NOMO-1 treated with DMSO at 0.1 percent for 48 hours (cell line): ENCODE measurements around the gene NMT1.
A peak's percentile ranks its signal among the peaks of the same experiment; 100 is the strongest.

Source experiments
- DNase-seq: peaks from one replicate; lab custom pipeline; 2025; ENCODE audit not compliant: unreplicated experiment; lab: John Stamatoyannopoulos, UW

The NMT1 gene

DNA sequence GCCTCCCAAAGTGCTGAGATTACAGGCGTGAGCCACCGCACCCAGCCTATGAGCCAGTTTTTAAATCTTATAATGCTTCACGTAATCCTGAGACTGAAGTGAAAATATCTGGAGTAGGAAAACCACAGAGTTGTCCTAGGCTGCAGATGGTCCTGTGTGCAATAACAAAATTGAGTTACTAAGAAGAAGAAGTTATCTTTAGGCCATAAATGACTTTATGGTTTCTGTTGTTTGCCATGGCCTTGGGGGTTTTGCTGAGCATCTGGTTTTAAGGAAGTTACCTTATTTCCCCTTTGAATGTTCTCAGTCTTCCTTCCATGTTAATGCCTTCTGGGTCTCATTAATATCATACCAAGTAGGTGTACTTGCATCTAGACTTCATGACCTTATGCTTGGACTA is 16.5 kb downstream of the NMT1 start:
- DNase-seq, result peak; percentile 96

DNA sequence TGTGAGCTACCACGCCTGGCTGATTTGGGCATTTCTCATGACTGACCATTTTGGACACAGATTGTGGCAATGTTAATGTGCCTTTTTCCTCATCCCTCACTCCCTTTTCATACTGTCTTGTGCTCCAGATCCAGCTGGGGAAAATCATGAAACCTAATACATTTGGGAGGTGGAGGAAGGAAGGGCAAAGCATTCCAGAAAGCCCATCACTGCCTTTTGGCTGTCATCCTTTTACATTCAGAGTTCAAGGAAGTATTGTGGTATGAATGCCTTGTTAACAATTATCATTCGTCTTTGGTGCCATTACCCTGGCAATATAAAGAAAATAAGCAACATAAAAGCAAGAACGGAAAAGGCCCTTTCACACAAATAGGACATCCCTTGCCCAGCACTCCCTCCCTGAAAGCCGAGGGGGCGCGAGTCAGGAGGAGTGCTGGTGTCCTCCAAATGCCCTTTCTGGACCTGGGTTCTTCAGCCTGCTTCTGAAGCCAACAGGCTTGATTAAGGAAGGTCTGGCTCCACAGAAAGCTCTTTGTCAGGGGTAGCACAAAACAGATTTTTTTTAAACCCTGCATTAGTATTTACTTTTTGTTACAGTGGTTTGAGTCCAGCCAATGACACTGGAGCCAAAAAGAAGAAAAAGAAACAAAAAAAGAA is 20.1 kb downstream of the NMT1 start:
- no peak for DNase-seq

GRCh38 chr17:45086391-45086790 is 25.3 kb downstream of the NMT1 start:
- DNase-seq, result no peak

DNA sequence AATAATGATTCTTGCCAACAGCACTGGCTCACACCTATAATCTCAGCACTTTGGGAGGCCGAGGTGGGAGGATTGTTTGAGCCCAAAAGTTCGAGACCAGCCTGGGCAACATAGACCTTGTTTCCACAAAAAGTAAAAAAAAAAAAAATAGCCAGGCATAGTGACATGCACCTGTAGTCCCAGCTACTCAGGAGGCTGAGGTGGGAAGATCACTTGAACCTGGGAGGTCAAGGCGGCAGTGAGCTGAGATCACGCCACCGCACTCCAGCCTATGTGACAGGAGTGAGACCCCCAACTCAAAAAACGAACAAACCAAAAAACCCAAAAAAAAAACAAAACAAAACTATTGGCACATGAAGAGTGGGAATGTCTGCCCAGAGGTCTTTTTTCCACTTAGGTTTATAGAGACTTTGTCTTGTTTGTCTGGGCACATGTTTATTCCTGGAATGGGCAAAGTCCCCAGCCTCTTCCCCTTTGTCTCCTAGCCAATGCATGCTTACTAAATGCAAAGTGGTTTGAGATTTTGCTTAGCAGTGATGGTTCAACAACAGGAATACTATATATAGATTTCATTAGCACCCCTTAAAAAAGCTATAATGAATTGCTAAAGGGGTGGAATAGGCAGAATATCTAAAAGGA is 25.9 kb downstream of the NMT1 start:
- no peak for DNase-seq

DNA sequence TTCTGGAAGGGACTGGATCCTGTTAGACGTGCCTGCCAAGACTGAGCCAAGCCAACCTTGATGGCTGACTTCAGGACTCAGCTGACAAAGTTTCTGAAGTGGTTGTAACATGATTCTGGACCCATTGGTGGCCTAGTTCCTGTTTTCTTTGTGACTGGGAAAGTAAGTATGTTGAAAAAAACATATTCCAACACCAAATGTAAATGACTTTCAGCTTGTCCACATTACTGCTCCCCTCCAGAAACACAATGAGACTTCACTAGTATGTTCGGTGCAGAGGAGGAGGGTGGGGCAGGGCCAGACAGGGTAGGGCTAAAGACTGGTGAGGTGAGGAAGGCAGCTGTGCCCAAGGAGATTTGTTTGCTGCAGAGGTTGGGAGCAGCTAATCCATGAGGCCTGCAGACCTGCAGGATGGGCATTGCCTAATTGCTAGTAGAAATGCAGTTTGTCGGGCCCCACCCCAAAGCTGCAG is 26.4 kb downstream of the NMT1 start:
- no peak for DNase-seq

DNA sequence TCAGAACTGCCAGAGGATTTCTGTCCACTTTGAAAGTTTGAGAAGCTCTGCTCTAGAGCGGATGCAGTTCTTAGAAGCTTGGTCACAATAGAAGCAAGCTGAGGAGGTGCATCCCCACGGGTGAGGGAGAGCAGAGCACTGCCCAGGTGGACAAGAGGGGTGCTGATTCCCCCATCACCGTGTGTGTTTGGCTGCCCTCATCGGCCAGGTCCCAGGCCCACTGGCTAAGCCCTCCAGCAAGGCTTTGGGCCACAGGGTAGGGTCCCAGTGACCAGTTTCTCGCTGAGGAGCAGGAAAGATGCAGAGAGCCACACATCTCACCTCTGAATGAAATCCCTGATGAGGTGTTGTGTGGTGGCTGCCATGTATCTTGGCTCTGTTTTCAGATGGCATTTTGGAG is 26.9 kb downstream of the NMT1 start:
- DNase-seq, result no peak

GRCh38 chr17:45088741-45089140 is 27.6 kb downstream of the NMT1 start:
- no peak for DNase-seq

GRCh38 chr17:45090711-45091110 is 29.6 kb downstream of the NMT1 start:
- no peak for DNase-seq

DNA sequence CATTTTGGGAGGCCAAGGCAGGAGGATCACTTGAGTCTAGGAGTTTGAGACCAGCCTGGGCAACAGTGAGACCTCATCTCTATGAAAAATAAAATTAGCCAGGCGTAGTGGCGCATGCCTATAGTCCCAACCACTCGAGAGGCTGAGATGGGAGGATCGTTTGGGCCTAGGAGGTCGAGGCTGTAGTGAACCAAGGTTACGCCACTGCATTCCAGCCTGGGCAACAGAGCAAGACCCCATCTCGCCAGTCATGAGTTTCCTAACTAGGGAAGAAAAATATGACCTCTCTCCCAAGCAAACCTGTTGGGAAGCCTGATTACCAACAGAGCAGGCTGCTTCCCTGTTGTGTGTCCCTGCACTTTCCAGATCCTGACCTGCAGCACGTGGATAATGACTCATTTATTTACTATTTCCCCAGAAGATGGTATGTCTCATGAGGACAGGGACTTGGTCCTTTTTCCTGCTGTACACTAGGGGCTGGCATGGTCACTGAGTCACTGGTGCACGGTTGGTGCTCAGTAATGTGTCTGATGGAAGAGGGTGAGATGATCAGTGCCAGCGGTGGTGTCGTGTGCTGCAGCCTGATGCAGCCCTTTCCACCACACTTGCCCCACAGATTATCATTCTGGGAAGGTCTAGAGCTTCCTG is 30.8 kb downstream of the NMT1 start:
- DNase-seq, result no peak

DNA sequence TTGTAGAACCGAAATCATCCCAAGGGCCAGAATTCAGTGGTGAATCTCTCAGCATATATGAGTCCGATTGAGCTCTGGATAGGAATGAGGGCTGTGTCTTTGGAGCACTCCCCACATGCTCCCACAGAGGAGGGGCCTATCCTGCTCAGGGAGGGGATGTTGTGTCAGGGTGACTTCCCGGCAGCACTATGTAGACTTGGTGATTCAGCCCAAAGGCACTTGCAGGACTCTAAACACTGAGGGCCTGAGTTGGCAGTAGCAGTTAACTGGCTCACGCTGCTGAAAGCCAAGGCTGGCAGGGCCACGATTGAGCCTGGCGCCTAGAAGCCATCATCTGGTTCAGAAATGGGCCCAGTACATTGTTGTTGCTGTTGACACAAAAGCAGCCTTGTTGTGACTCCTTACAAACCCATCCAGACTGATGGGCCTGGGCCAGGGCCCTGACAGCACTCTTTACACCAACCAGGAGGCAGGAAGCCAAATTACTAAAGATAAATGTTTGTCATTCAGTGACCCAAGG is 31.9 kb downstream of the NMT1 start:
- DNase-seq, result no peak

GRCh38 chr17:45093444-45094110 is 32.5 kb downstream of the NMT1 start:
- no peak for DNase-seq

GRCh38 chr17:45096141-45096540 is 35.0 kb downstream of the NMT1 start:
- DNase-seq, result no peak

- DNase-seq, result no peak
These were observed 35.8 kb downstream of the NMT1 start for GRCh38 chr17:45096926-45097325.

GRCh38 chr17:45098081-45098868 is 37.2 kb downstream of the NMT1 start:
- DNase-seq, result no peak

GRCh38 chr17:45098869-45099616 is 37.9 kb downstream of the NMT1 start:
- DNase-seq, result peak; percentile 47

DNA sequence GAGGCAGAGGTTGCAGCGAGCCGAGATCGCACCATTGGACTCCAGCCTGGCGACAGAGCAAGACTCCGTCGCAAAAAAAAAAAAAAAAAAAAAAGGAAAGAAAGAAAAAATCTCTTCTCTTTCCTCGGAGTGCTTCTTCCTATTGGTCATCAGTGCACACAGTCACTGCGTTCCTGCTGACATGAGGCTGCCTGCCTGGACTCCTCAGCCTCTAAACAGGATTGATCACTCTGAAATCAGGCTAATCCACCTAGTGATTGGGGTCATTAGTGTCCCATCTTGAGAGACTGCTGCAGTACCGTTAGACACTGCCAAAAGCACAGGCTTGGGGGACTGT is 40.4 kb downstream of the NMT1 start:
- DNase-seq, result no peak

- DNase-seq, result no peak
These were observed 41.0 kb downstream of the NMT1 start for GRCh38 chr17:45101883-45102811.

- no peak for DNase-seq
These were observed 41.7 kb downstream of the NMT1 start for GRCh38 chr17:45102856-45103255.

- DNase-seq, result no peak
These were observed 42.2 kb downstream of the NMT1 start for GRCh38 chr17:45103269-45103795.
